ENCODE data around the gene LZTFL1.

GRCh38 chr3:45807133-45807532 lies 34.8 kb downstream of the LZTFL1 start:
- TF ChIP-seq NANOG (IDR thresholded peaks at IDR 0.05; ENCODE audit: borderline replicate concordance): no peak
- TF ChIP-seq, protein P1, sequence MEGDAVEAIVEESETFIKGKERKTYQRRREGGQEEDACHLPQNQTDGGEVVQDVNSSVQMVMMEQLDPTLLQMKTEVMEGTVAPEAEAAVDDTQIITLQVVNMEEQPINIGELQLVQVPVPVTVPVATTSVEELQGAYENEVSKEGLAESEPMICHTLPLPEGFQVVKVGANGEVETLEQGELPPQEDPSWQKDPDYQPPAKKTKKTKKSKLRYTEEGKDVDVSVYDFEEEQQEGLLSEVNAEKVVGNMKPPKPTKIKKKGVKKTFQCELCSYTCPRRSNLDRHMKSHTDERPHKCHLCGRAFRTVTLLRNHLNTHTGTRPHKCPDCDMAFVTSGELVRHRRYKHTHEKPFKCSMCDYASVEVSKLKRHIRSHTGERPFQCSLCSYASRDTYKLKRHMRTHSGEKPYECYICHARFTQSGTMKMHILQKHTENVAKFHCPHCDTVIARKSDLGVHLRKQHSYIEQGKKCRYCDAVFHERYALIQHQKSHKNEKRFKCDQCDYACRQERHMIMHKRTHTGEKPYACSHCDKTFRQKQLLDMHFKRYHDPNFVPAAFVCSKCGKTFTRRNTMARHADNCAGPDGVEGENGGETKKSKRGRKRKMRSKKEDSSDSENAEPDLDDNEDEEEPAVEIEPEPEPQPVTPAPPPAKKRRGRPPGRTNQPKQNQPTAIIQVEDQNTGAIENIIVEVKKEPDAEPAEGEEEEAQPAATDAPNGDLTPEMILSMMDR (conservative IDR thresholded peaks at IDR 0.05; ENCODE audit: low read depth in 2 of 2): no peak
- TF ChIP-seq POLR2AphosphoS5 (IDR thresholded peaks at IDR 0.05; ENCODE audit: low read depth): no peak
- TF ChIP-seq CREB1 (CRISPR knock-in tag; IDR thresholded peaks at IDR 0.05; ENCODE audit: low read depth): no peak
- TF ChIP-seq EZH2phosphoT487 (IDR thresholded peaks at IDR 0.05; ENCODE audit: unreplicated experiment): no peak
- no peak for TF ChIP-seq JUNB (IDR thresholded peaks at IDR 0.05; ENCODE audit: unreplicated experiment)
- TF ChIP-seq EZH2 (IDR thresholded peaks at IDR 0.05; ENCODE audit: low read depth, unreplicated experiment): no peak
- TF ChIP-seq, protein P2, sequence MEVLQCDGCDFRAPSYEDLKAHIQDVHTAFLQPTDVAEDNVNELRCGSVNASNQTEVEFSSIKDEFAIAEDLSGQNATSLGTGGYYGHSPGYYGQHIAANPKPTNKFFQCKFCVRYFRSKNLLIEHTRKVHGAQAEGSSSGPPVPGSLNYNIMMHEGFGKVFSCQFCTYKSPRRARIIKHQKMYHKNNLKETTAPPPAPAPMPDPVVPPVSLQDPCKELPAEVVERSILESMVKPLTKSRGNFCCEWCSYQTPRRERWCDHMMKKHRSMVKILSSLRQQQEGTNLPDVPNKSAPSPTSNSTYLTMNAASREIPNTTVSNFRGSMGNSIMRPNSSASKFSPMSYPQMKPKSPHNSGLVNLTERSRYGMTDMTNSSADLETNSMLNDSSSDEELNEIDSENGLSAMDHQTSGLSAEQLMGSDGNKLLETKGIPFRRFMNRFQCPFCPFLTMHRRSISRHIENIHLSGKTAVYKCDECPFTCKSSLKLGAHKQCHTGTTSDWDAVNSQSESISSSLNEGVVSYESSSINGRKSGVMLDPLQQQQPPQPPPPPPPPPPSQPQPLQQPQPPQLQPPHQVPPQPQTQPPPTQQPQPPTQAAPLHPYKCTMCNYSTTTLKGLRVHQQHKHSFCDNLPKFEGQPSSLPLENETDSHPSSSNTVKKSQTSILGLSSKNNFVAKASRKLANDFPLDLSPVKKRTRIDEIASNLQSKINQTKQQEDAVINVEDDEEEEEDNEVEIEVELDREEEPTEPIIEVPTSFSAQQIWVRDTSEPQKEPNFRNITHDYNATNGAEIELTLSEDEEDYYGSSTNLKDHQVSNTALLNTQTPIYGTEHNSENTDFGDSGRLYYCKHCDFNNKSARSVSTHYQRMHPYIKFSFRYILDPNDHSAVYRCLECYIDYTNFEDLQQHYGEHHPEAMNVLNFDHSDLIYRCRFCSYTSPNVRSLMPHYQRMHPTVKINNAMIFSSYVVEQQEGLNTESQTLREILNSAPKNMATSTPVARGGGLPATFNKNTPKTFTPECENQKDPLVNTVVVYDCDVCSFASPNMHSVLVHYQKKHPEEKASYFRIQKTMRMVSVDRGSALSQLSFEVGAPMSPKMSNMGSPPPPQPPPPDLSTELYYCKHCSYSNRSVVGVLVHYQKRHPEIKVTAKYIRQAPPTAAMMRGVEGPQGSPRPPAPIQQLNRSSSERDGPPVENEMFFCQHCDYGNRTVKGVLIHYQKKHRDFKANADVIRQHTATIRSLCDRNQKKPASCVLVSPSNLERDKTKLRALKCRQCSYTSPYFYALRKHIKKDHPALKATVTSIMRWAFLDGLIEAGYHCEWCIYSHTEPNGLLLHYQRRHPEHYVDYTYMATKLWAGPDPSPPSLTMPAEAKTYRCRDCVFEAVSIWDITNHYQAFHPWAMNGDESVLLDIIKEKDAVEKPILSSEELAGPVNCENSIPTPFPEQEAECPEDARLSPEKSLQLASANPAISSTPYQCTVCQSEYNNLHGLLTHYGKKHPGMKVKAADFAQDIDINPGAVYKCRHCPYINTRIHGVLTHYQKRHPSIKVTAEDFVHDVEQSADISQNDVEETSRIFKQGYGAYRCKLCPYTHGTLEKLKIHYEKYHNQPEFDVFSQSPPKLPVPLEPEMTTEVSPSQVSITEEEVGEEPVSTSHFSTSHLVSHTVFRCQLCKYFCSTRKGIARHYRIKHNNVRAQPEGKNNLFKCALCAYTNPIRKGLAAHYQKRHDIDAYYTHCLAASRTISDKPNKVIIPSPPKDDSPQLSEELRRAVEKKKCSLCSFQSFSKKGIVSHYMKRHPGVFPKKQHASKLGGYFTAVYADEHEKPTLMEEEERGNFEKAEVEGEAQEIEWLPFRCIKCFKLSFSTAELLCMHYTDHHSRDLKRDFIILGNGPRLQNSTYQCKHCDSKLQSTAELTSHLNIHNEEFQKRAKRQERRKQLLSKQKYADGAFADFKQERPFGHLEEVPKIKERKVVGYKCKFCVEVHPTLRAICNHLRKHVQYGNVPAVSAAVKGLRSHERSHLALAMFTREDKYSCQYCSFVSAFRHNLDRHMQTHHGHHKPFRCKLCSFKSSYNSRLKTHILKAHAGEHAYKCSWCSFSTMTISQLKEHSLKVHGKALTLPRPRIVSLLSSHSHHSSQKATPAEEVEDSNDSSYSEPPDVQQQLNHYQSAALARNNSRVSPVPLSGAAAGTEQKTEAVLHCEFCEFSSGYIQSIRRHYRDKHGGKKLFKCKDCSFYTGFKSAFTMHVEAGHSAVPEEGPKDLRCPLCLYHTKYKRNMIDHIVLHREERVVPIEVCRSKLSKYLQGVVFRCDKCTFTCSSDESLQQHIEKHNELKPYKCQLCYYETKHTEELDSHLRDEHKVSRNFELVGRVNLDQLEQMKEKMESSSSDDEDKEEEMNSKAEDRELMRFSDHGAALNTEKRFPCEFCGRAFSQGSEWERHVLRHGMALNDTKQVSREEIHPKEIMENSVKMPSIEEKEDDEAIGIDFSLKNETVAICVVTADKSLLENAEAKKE (CRISPR knock-in tag; IDR thresholded peaks at IDR 0.05): no peak

Data from GM23338 (cell line).